ENCODE results near the gene GNLY.
"Not testable (repeated sequence)": the region's sequence is repeated elsewhere in the genome, so short reads cannot be mapped to it uniquely, and the experiment has no call there.

Gene GNLY

DNA sequence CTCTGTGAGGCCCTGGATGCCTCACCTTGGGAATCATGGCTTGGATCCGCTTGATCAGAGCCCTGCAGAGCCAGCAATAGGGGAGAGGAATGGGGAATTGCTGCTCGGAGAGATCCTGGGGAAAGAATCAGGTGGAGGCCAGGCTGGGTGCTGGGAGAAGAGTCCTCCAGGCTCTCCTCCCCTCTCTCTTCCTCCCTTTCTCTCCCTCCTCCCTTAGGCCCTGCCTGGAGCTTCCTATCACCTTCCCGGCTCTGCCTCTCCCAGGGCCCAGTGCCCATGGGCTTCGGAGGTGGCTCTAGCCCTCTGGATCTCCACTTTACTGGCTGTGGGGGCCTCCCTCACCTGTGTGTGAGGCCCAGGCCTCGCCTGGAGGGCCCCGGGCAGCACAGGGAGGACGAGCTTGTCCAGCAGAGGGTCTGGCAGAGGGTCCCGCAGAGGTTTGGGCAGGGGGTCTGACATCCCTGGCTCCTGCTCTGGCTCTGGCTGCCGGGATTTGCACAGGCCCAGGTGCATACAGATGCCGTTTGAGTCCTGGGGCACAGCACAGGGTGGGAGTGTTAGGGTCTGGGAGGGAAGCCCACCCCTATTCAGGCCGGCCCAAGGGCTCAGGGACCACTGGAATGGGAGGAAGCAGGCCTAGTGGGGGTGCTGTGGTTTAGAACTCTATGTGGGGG lies 28.8 kb upstream of the GNLY start:
- no peak for FAIRE-seq

DNA sequence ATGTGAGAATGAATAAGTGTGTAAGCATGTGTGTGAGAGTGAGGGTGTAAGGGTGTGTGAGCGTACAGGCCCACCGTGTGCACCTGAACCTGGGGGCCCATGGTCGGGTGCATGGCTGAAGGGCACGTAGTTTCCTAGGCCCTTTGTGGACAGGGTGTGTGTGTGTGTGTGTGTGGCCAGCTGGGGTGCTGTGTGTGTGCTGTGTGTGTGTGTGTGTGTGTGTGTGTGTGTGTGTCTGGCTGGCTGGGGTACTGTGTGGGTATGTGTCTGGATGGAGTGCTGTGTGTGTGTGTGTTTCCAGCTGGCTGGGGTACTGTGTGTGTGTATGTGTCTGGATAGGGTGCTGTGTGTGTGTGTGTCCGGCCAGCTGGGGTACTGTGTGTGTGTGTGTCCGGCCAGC lies 28.1 kb upstream of the GNLY start:
- FAIRE-seq = no peak

DNA sequence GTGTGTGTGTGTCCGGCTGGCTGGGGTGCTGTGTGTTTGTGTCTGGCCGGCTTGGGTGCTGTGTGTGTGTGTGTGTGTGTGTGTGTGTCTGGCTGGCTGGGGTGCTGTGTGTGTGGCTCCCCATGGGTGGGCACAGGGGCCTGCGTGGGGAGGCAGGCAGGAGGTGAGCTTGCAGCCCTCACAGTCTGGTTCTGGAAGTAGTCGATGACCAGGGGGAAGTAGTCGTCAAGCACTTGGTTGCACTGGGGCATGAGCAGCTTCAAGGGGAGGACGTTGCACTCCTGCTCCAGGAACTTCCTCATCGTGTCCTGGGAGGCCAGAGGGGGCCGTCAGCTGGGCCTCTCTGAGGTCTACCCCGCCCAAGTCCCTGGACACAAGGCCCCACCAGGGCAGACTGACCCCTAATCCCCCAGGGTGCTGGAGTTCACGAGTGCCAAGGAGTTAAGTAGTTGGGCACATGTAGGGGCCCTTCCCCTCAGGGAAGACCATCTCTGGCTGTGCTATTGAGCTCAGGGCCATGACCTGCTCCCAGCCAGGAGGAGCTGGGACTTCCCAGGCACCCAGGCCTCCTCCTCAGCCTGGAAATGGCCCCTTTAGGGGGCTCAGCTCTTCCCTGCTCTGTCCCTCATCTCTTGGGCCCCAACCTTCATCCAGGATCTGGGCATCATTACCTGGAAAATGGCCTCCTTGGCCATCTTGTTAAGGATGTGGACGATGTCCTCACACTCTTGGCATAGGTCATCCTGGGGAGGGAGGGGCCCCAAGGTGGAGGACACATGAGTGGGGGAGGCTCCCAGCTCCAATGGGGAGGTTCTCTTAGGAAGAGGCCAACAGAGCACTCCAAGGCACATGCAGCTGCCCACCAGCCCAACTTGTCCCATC lies 27.5 kb upstream of the GNLY start:
- FAIRE-seq = no peak

DNA sequence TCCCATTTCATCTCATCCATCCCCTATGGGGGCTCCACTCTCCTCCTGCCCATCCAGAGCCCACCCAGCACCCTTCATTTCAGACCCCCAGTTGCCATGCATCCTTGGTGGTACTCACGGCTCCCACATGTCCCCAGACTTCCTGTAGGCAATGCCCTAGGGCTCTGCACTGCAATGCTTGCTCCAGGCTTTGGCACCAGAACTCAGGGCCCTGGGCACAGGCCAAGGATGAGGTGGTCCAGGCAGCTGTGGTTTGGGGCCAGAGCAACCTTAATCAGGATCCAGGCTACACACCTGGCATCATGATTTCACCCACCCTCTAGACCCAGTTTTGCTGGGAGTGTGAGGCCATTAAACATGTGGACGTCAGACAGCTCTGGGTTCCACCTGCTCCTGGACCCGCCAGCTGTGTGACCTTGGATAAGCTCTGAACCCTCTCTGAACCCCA lies 26.6 kb upstream of the GNLY start:
- no peak for FAIRE-seq

DNA sequence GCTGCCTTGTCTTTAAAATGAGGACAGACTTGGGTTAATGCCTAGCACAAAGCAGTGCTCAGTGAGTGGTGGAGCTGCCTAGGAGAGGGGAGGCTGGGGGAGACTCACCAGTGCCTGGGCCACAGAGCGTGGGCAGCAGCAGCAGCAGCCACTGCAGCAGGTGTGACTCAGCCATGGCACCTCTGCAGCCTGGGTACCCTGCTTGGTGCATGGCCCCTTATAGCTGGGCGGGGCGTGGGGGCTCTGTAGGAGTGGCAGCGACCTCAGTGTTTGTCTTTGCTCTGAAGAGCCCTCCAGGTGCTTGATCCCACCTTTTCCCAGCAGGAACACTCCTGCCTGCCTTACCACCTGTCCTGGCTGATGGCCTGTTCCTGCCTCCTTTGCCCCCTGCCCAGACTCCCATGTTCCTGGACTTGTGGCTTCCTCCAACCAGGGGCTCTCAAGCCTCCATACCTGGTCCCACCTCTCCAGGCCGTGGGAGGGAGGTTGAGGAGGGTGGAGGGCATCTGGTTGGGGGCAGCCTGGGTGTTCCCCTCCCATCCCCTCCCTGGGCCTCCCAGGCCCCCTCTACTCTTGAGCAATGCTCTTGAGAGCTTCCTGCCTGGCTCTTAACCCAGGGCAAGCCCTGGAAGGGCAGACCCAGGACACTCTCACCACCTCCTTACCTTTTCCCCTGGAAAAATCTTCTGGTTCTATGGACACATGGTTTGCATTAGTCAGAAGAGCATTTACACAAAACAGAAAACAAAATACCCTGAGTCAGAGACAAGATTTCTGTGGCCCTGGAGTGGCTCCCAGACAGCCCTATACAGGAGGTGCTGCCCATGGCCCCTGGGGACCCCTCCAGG lies 25.9 kb upstream of the GNLY start, which contains the start of gene SFTPB:
TSS of gene SFTPB (minus strand) at position 191 of the 848 bp plus-strand sequence. CDS start at position 175, 16 bp downstream.
- no peak for FAIRE-seq

DNA sequence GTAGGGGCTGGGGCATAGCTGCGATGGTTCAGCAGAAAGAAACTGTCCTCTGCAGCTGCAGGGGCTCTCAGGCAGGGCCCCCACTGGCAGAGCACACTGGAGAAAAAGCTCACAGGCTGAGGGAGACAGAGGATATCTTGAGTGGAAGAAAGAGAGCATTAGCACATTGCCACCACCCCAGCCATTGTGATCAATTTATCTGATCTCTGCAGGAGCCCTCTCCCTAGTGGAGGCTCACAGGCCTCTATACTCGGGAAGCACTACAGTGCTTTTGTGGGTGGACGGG lies 25.4 kb upstream of the GNLY start:
- no peak for FAIRE-seq

DNA sequence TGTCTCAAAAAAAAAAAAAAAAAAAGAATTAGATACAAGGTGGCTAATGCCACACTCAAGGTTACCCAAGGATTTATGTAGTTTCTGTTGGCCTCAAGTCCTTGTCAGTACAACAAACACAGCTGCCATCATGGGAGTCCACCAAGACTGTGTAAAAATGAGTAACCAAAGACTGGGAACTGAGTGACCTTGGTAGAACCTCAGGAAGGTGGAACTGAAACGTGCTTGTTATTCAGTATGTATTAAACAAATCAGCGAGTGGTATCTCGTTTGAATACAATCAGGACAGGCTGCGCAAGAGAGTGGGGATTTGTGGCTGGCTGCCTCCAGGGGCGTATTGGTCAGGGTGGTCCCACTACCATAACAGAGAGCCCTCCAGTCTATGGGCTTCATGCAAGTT lies 24.6 kb upstream of the GNLY start:
- no peak for FAIRE-seq

DNA sequence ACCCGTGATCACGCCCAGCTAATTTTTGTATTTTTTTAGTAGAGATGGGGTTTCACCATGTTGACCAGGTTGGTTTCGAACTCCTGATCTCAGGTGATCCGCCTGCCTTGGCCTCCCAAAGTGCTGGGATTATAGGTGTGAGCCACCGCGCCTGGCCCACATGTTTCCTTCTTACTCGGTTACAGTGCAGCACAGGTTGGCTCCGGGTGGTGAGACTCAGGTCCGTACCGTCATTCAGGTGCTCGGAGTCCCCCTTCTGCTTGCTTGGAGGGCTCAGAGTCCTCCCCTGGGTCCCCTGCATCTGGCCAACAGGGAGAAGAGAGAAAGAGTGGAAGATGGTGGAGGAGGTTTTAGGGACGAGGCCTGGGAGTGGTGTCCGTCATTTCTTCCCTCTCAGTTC lies 23.7 kb upstream of the GNLY start:
- FAIRE-seq = not testable (repeated sequence)

DNA sequence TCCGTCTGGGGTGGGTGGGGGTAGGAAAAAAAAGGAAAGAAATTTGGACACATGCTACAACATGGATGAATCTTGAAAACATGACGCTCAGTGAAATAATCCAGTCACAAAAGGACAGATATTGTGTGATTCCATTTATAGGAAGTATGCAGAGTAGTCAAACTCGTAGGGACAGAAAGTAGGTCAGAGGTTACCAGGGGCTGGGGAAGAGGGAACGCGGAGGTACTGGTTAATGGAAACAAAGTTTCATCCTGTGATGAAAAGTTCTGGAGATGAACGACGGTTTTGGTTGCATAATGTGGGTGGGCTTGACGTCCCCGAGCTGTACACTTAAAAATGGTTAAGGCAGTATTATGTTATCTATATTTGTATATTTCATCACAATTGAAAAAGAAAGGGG lies 21.7 kb upstream of the GNLY start:
- FAIRE-seq = no peak

DNA sequence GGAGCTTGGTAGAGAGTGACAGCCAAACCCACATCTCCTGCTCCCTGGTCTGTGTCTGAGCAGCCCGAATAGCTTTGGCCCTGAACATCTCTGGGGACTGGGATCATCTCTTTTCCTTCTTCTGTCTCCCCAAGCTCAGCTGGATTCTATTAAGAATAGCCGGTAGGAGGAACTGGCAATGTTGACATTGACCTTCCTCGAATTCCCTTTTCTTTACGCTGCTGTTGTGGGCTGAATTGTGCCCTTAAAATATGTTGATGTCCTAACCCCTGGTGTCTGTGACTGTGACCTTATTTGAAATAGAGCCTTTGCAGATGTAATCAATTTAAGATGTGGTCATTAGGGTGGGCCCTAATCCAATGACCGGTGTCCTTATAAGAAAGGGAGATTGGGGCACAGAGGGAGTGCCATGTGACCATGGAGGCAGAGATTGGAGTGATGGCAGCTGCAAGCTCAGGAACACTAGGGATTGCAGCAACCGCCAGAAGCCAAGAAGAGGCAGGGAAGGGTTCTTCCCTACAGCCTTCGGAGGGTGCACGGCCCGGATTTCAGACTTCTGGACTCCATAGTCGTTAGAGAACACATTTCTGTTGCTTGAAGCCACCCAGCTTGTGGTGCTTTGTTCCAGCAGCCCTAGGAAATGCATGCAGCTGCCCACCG lies 20.3 kb upstream of the GNLY start:
- no peak for FAIRE-seq

DNA sequence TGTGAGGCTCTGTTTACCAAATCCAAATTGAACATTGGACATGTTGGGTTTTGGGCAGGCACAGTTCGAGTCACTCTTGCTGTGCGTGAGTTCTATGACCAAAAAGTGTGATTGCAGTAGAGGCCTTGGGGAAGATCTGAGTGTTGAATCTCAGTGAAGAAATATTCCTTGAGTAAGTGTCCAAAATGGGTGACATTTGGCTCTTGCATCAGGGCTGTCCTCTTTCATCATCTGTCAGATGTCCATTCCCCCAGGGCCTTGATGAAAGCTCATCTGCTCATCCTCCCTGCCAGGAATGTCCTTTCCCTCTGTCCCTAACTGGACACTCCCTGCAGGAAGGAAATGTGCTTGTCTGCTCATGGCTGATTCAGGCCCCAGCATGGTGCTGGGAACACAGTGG lies 19.7 kb upstream of the GNLY start:
- no peak for FAIRE-seq

DNA sequence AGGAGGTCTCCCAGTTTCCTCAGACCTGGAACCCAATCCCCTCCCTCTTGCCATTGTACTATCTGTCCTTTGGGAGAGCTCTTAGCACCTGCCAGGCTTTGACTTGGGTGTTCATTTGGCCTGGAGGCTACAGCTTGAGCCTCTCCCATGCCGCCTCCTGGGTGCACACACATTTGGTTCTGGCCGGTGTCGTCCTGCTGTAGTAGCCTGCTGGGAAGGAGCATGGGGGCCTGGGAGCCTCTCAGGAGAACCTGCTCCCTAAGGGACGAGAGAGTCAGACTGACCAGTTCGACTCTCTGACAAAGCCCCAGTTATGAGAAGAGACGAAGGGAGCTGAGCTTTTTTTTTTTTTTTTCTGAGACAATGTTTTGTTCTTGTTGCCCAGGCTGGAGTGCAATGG lies 18.7 kb upstream of the GNLY start:
- no peak for FAIRE-seq

DNA sequence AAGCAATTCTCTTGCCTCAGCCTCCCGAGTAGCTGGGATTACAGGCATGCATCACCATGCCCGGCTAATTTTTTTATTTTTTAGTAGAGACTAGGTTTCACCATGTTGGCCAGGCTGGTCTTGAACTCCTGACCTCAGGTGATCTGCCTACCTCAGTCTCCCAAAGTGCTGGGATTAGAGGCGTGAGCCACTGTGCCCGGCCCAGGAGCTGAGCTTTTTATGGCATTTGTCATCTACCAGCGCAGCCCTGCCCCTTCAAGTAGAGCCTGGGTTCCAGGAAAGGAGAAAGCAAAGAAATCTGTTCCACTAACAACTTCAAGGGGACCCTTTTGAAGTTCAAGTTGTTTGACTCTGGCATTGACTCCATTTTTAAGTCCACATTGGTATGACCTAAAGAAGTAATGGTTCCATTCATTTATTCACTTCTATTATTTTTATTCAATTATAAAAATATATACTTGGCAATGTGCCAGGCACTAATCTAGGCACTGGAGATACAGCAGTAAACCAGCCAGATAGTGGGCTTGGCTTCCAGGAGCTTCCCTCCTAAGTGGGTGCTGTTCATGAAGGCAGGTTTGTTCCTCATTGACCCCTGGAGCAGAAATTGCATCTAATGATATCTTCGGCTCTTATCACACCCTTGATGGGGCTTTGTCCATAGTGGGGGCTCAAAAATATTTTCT lies 18.2 kb upstream of the GNLY start:
- FAIRE-seq = no peak

DNA sequence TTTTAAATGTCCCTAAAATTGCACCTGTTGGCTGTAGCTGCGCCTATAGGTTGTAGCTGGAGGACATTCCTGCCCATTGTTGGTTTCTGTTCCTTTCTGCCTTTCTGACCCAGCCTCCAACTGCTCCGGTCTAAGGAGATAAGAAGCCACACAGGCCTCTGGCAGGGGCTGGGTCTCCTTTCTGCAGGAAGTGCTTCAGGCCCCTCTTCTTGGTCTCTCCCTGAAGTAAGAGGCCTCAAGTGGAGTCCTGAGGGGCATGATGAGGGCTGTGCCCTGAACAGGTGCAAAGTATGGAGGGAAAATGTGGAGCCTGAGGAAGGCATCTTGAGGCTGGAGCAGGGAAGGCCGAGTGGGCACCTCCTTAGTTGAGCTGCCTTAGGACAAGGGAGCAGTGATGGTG lies 15.8 kb upstream of the GNLY start:
- no peak for FAIRE-seq

DNA sequence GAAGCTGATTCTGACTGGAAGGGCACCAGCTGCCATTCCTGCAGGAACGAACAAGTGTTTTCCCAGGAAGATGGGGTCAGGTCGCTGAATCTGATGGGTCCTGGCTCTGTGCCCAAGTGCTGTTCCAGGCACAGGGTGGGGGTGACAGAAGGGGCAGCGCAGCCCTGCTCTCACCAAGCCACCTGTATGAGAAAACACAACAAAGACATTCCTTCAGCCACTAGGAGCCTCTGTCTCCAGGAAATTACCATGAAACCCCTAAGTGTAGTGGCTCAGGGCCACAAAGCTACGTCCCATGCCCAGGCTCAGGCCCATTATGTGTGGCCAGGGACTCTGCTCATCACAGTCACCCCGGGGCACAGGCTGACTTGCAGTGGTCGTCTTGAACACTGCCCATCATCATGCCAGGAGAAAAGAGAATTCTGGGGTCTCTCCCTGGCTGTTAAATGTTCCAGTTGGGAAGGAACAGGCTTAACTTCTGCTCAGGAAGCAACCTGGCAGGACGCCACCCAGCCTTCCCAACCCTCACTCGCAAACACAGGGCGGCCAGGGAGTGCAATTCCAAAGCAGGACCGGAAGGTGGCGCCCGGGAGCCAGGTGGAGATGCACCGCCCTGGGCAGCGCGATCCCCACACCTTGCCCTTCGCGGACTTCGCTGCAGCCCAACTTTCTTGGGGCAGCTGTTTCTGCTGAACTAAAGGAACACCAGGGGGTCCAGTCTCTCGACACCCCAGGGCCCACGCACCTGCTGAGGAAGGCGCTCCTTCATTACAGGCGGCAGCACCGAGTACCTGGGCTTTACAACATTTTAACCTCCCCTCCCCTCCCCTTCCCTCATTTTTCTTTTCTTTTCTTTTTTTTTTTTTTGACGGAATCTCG lies 15.1 kb upstream of the GNLY start:
- no peak for FAIRE-seq

DNA sequence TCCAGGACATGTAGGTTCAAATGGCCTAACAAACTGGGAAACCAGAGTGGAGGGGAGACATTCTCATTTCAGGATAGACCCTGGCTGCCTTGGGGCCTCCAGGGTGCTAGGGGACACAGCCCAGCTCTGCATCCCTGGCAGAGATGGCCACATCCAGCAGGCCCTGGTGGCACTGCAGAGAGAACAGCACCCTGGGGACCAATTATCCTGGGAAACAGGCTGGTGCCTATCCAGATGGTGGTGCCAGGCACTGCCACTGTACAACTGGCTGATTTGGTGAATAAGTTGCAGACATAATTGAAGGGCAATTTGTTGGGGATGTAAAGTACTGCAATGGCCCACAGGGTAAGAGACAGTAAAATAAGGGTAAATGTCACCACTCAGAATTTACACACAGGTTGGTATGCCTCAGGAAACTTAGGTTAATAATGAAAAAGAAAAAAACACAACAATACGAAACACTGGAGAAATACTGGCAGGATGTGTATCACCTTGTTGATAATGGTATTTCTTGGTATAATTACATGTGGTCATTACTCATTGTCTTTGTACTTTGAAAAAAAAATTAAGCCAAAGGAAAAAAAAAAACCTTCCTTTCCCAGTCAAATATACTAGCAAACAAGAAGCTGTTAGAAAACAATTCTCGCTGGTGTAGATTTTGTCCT lies 13.3 kb upstream of the GNLY start:
- no peak for FAIRE-seq

DNA sequence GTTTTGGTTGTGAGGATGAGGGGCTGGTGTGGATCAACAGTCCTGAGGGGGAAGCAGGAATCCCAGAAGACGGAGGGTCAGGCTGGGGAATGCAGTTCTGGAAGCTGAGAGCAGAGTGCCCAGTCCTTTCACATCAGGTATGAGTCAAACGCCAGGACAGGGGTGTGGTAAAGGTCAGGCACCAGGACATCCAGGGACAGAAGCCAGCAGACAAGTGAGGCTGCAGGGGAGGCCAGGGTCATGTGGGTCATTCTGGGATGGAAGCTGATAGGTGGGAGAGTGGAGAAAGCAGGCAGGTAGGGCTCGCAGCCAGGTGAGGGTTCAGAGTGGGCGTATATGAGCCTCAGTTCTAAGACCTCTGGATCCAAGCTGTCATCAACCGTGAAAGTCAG lies 12.8 kb upstream of the GNLY start:
- no peak for FAIRE-seq

DNA sequence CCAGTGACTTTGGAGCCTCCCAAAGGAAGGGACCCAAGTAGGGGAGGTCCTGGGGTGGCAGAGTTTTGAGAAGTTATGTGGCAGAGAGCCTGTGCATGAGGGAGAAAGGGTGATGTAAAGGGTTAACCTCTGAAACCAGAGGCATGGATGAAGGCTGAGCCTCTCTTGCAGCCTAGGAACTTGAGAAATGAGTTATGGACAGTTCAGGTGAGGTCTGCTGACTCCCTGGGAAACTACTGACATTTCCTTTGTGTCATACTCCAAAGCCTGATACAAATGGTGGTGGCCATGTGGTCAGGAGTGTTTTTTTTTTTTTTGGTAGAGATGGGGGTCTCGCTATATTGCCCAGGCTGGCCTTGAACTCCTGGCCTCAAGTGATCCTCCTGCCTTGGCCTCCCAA lies 12.4 kb upstream of the GNLY start:
- no peak for FAIRE-seq

DNA sequence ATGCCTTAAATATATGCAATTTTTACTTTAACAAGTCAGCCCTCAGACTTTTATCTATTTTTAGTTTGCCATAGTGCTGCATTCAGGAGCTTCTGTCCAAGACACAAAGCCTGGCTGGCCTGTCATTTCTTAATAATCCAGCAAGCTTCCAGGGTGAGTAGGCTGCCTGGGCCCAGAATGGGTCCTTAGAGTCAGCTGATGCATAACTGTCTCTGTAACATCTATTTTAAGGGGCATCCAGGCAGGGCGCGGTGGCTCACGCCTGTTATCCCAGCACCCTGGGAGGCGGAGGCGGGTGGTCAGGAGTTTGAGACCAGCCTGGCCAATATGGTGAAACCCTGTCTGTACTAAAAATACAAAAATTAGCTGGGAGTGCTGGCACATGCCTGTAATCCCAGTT lies 11.8 kb upstream of the GNLY start:
- FAIRE-seq = no peak

DNA sequence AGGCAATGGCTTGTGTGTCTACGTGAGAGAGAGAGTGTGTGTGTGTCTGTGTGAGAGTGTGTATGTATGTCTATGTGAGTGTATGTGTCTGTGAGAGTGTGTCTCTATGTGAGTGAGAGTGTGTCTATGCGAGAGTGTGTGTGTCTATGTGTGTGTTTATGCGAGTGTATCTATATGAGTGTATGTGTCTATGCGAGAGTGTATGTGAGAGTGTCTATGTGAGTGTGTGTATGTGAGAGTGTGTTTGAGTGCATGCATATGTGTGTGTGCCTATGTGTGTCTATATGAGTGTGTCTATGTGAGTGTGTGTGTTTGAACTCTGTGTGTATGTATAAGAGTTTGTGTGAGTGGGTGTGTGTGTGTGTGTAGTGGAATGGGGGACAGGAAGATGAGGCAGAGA lies 9.8 kb upstream of the GNLY start:
- FAIRE-seq = no peak

DNA sequence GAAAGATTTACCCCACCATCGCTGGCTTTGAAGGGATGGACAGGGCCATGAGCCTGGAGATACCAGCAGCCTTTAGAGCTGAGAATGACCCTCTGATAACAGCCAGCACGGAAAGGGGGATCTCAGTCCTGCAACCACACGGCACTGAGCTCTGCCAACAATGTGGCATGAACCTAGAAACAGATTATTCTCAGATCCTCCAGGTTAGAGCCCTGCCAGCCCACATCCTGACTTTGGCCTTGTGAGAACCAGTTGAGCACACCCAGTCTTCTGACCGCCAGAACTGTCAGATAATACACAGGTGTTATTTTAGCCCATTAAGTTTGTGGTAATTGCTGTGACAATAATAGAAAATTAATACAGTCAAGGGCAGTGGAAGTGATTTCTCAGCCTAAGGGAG lies 9.4 kb upstream of the GNLY start:
- FAIRE-seq = no peak

Measured in endometrium (tissue), 2 donors.